OCI-LY1 (cell line): Measurements from ENCODE around the gene AP2B1.

Experiments
- H2AFZ ChIP-seq: fragments of 200-600 bp; sonication (generic), shearing (Covaris generic); 2 replicates; pipeline ENCODE4 v1.6.0; 2014; ENCODE audit warnings: antibody characterized with exemption, mild to moderate bottlenecking, low read length
- H3F3A ChIP-seq: fragments of 200-600 bp; sonication (generic), shearing (Covaris generic); 2 replicates; pipeline ENCODE4 v1.6.0; 2014; ENCODE audit warnings: mild to moderate bottlenecking, antibody characterized with exemption, low read length, moderate library complexity; ENCODE audit not compliant: insufficient read depth
- H3K27ac ChIP-seq: fragments of 200-600 bp; sonication (generic); 2 replicates; pipeline ENCODE4 v1.5.1; 2014; ENCODE audit warnings: low read length, mixed run types, mild to moderate bottlenecking, low read depth; ENCODE audit not compliant: poor library complexity, severe bottlenecking
- H3K27me3 ChIP-seq: fragments of 200-600 bp; sonication (generic); 2 replicates; pipeline ENCODE4 v1.6.0; 2014; ENCODE audit warnings: antibody characterized with exemption, mild to moderate bottlenecking, low read length, moderate library complexity; ENCODE audit not compliant: insufficient read depth
- H3K36me3 ChIP-seq: fragments of 200-600 bp; sonication (generic); 2 replicates; pipeline ENCODE4 v1.6.1; 2014; ENCODE audit warnings: mild to moderate bottlenecking, antibody characterized with exemption, low read length, moderate library complexity, mixed read lengths; ENCODE audit not compliant: insufficient read depth
- H3K4me1 ChIP-seq: fragments of 200-600 bp; sonication (generic); 2 replicates; pipeline ENCODE4 v1.5.1; 2014; ENCODE audit warnings: mild to moderate bottlenecking, low read length, moderate library complexity; ENCODE audit not compliant: insufficient read depth, severe bottlenecking
- H3K4me2 ChIP-seq: fragments of 200-600 bp; sonication (generic), shearing (Covaris generic); 2 replicates; pipeline ENCODE4 v1.6.1; 2014; ENCODE audit warnings: low read length
- H3K4me3 ChIP-seq: fragments of 200-600 bp; sonication (generic); 2 replicates; pipeline ENCODE4 v1.5.1; 2014; ENCODE audit warnings: low read length, low read depth, mild to moderate bottlenecking, mixed read lengths; ENCODE audit not compliant: poor library complexity, severe bottlenecking
- H3K79me2 ChIP-seq: fragments of 200-600 bp; shearing (Covaris generic); 2 replicates; pipeline ENCODE4 v1.6.1; 2016; ENCODE audit warnings: mixed run types, low read length, mixed read lengths; ENCODE audit not compliant: insufficient read depth
- H3K9ac ChIP-seq: fragments of 200-600 bp; sonication (generic), shearing (Covaris generic); 2 replicates; pipeline ENCODE4 v1.6.1; 2014; ENCODE audit warnings: mild to moderate bottlenecking, low read length, mixed read lengths
- H3K9me2 ChIP-seq: fragments of 200-600 bp; sonication (generic), shearing (Covaris generic); 2 replicates; pipeline ENCODE4 v1.6.1; 2014; ENCODE audit warnings: low read depth, mild to moderate bottlenecking, low read length, mixed read lengths
- H3K9me3 ChIP-seq: fragments of 200-600 bp; shearing (Covaris generic); 2 replicates; pipeline ENCODE4 v1.6.1; 2014; ENCODE audit warnings: low read length, mixed read lengths
- H4K20me1 ChIP-seq: fragments of 200-600 bp; sonication (generic), shearing (Covaris generic); 2 replicates; pipeline ENCODE4 v1.6.0; 2016; ENCODE audit warnings: mild to moderate bottlenecking, low read length; ENCODE audit not compliant: insufficient read depth
- CTCF ChIP-seq: fragments of 200-600 bp; sonication (generic), shearing (Covaris generic); IDR thresholded peaks from 2 replicates; pipeline ENCODE4 v1.5.1; 2017; ENCODE audit warnings: mild to moderate bottlenecking, antibody characterized with exemption, low read length, moderate library complexity, mixed read lengths
- EZH2 ChIP-seq: fragments of 200-600 bp; sonication (generic), shearing (Covaris generic); IDR thresholded peaks from 2 replicates; pipeline ENCODE4 v1.8.0; 2017; ENCODE audit warnings: borderline replicate concordance, mixed run types, mild to moderate bottlenecking, antibody characterized with exemption, low read length, moderate library complexity, mixed read lengths

Gene AP2B1

DNA sequence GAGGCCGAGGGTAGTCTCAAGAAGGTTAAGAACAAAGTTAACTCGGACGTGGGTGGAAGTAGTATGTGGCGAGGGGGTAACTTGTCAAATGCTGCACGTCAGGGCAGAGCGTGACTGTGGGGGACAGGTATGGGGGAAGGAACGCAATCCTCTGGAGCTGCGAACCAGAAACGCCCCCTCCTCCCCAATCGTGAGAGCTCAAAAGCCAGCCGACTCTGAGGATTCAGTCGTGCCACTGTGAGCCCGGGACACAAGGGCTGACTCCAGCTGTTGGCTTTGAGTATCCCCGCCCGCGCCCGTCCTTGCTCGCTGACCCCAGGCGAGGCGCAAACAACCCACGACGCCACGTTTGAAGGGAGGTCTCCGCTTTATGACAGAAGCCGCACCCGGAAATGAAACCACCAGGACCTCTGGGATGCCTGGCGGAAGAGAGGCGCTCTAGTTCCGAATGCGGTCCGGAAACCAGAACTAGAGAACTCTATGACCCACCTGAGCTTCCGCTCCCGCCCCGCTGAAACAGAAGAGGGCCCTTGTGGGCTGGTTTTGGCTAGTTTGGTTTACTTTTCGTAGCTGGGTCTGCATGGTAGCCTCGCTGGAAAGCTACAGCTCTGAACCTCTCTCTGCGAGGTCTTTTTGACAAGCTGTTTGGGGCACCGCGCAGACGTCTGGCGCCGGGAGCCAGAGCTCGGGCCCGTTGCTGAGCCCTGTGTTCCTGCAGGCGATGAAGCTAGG is 8.8 kb upstream of the AP2B1 start, which contains the start of gene PEX12:
PEX12 (minus strand) TSS at position 375 of the 732 bp plus-strand sequence. CDS start 550 bp downstream, outside the sequence.
- H4K20me1 ChIP-seq, result no peaks in the 10 kb centered on the region
- peaks cover 25% of the 10 kb centered on the region for H3K4me1 ChIP-seq
- 0 out of 2 replicates have a peak within 1 kb of the TSS, but pooled peaks have one; percentile 16 for H2AFZ ChIP-seq
- peaks cover 34% of the 10 kb centered on the region; the same call in 1 of the 2 replicates for H3K36me3 ChIP-seq
- no peaks in the 10 kb centered on the region for H3K27me3 ChIP-seq
- H3K4me3 ChIP-seq, result peak within 1 kb of the TSS; percentile 88
- peak within 1 kb of the TSS; percentile 97 for H3K9ac ChIP-seq
- 0 out of 2 replicates have a peak, but pooled peaks cover 5% of the 10 kb centered on the region for H3F3A ChIP-seq
- H3K9me3 ChIP-seq, result no peaks in the 10 kb centered on the region
- H3K4me2 ChIP-seq, result peak within 1 kb of the TSS; percentile 83
- no peaks in the 10 kb centered on the region for H3K79me2 ChIP-seq
- H3K9me2 ChIP-seq, result no peaks in the 10 kb centered on the region
- H3K27ac ChIP-seq, result peak within 1 kb of the TSS; percentile 87
- TF ChIP-seq EZH2 (no peak), CTCF (no peak)

- Histone ChIP-seq H3K27ac (peak overlapping the region; percentile 87), H3K9me2 (no peaks in the 10 kb centered on the region), H3K4me2 (peak overlapping the region; percentile 83), H3K36me3 (peaks cover 28% of the 10 kb centered on the region; the same call in 1 of the 2 replicates), H3K79me2 (no peaks in the 10 kb centered on the region), H3F3A (0 out of 2 replicates have a peak, but pooled peaks cover 5% of the 10 kb centered on the region), H3K9ac (peak overlapping the region; percentile 97), H4K20me1 (no peaks in the 10 kb centered on the region), H3K4me3 (peak overlapping the region; percentile 88), H3K27me3 (no peaks in the 10 kb centered on the region), H2AFZ (no peak overlapping the region), H3K4me1 (peaks cover 25% of the 10 kb centered on the region), H3K9me3 (no peaks in the 10 kb centered on the region)
- TF ChIP-seq EZH2, result no peak
- no peak for TF ChIP-seq CTCF
Measured at GRCh38 chr17:35578929-35579432, 8.1 kb upstream of the AP2B1 start.

- peaks cover 27% of the 10 kb centered on the region for H3K4me1 ChIP-seq
- no peaks in the 10 kb centered on the region for H3K27me3 ChIP-seq
- H3K79me2 ChIP-seq, result peaks cover 12% of the 10 kb centered on the region
- H3K36me3 ChIP-seq, result no peaks in the 10 kb centered on the region
- no peaks in the 10 kb centered on the region for H3K9me2 ChIP-seq
- H2AFZ ChIP-seq, result no peak overlapping the region
- no peak overlapping the region for H3K4me3 ChIP-seq
- no peak overlapping the region for H3K4me2 ChIP-seq
- H3F3A ChIP-seq, result no peaks in the 10 kb centered on the region
- no peaks in the 10 kb centered on the region for H3K9me3 ChIP-seq
- no peak overlapping the region for H3K9ac ChIP-seq
- no peaks in the 10 kb centered on the region for H4K20me1 ChIP-seq
- no peak overlapping the region for H3K27ac ChIP-seq
- TF ChIP-seq CTCF (no peak), EZH2 (no peak)
Measured at GRCh38 chr17:35584061-35584460, 3.1 kb upstream of the AP2B1 start.
